Type B pancreatic cell (in vitro differentiated cells): Measurements from ENCODE around the gene SLC25A31. TPM values are rescaled to one million over a fixed set of nuclear protein-coding genes. Genes with fewer than 3 reads are reported as not detected.

Experiments used
- DNase-seq: peaks from one replicate; pipeline ENCODE4 v3.0.0; 2021; ENCODE audit warnings: mixed read lengths; ENCODE audit not compliant: unreplicated experiment; ENCODE audit errors: extremely low spot score
- H3K27ac Mint-ChIP-seq: 2 replicates; pipeline ENCODE4 v1.8.0; 2021; ENCODE audit warnings: mild to moderate bottlenecking, mixed read lengths
- H3K27me3 Mint-ChIP-seq: 2 replicates; pipeline ENCODE4 v1.8.0; 2021; ENCODE audit warnings: mixed read lengths
- H3K36me3 Mint-ChIP-seq: 2 replicates; pipeline ENCODE4 v1.8.0; 2021; ENCODE audit warnings: mixed read lengths
- H3K4me1 Mint-ChIP-seq: one replicate; pipeline ENCODE4 v1.8.0; 2021; ENCODE audit warnings: mixed read lengths; ENCODE audit not compliant: unreplicated experiment
- H3K4me3 Mint-ChIP-seq: 2 replicates; pipeline ENCODE4 v1.8.0; 2021; ENCODE audit warnings: mild to moderate bottlenecking, mixed read lengths
- H3K9me3 Mint-ChIP-seq: 2 replicates; pipeline ENCODE4 v1.8.0; 2021; ENCODE audit warnings: mixed read lengths
- total RNA-seq: library from RNA; stranded (reverse); gene quantifications from 2 replicates; pipeline ENCODE4 v1.2.1, GENCODE V29; 2021; ENCODE audit warnings: low replicate concordance
- TF ChIP-seq, protein P1 (sequence below): fragments of 200-600 bp; sonication (generic); conservative IDR thresholded peaks from 2 replicates; pipeline ENCODE4 v1.5.0; 2021; ENCODE audit warnings: antibody characterized with exemption, mild to moderate bottlenecking

Gene SLC25A31
- total RNA-seq, 1 donor from 2014 or later, result not detected

DNA sequence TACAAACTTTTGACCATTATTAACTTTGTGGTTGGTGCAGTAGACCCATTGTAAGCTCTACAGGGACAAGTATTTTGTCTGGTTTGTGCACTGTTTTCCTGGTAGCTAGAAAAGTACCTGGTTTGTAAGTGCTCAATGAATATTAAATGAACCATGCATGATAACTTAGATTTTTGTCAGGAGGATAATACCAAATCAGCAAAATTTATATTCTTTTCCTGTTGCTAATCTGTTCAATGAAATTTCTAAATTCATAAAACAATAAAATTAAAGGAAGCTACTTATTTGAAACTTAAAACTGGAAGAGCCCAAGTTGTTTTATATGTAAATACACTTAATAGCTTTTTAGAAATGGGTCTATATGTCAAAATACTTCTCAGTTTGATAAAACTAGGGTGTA lies 69.5 kb downstream of the SLC25A31 start:
- no peaks in the 10 kb centered on the region for H3K27me3 Mint-ChIP-seq
- DNase-seq, result no peak
- TF ChIP-seq, protein P1, sequence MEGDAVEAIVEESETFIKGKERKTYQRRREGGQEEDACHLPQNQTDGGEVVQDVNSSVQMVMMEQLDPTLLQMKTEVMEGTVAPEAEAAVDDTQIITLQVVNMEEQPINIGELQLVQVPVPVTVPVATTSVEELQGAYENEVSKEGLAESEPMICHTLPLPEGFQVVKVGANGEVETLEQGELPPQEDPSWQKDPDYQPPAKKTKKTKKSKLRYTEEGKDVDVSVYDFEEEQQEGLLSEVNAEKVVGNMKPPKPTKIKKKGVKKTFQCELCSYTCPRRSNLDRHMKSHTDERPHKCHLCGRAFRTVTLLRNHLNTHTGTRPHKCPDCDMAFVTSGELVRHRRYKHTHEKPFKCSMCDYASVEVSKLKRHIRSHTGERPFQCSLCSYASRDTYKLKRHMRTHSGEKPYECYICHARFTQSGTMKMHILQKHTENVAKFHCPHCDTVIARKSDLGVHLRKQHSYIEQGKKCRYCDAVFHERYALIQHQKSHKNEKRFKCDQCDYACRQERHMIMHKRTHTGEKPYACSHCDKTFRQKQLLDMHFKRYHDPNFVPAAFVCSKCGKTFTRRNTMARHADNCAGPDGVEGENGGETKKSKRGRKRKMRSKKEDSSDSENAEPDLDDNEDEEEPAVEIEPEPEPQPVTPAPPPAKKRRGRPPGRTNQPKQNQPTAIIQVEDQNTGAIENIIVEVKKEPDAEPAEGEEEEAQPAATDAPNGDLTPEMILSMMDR, result no peak
- H3K27ac Mint-ChIP-seq, result no peak overlapping the region
- no peaks in the 10 kb centered on the region for H3K4me1 Mint-ChIP-seq
- no peak overlapping the region for H3K4me3 Mint-ChIP-seq
- no peaks in the 10 kb centered on the region for H3K9me3 Mint-ChIP-seq
- H3K36me3 Mint-ChIP-seq, result no peaks in the 10 kb centered on the region

DNA sequence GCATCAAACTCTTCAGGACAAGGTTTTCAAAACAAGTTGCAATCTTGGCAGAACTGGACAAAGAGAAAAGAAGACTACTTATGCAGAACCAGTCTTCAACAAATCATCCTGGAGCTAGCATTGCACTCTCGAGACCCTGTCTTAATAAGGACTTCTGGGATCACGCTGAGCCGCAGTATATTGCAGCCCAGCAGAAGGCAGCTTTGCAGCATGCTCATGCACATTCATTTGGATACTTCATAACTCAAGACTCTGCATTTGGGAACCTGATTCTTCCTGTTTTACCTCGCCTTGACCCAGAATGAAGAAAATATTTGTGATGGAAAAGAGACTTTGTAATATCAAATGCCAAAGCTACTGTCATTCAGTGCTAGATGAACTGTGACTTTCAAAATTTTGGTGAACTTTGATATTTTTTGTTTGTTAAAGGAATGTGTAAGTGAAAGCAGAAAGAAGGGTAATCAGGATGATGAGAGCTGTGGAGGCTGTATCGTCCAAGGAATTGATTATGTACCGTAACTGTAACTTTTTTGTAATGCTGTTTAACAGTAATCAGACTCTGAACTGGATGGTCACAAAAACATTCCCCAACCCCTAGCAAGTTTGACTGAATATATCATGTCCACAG lies 79.1 kb downstream of the SLC25A31 start:
- peaks cover 4% of the 10 kb centered on the region for H3K36me3 Mint-ChIP-seq
- no peaks in the 10 kb centered on the region for H3K4me1 Mint-ChIP-seq
- H3K27ac Mint-ChIP-seq, result no peak overlapping the region
- DNase-seq, result no peak
- no peak overlapping the region for H3K4me3 Mint-ChIP-seq
- no peaks in the 10 kb centered on the region for H3K9me3 Mint-ChIP-seq
- H3K27me3 Mint-ChIP-seq, result no peaks in the 10 kb centered on the region
- TF ChIP-seq, protein P1, result no peak

DNA sequence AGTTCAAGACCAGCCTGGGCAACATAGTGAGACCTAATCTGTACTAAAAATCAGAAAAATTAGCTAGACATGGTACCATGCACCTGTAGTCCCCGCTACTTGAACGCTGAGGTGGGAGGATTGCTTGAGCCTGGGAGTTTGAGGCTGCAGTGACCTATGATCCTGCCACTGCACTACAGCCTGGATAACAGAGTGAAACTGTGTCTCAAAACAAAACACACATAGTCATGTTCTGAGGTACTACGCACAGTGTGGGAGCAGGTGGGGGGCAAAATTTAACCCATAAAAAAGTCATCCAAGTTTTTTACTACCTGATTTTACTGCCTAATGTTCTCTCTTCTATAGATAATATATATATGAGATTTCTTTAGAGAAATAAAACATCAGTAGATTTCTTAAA lies 80.4 kb downstream of the SLC25A31 start:
- H3K9me3 Mint-ChIP-seq, result no peaks in the 10 kb centered on the region
- no peaks in the 10 kb centered on the region for H3K27me3 Mint-ChIP-seq
- H3K4me3 Mint-ChIP-seq, result no peak overlapping the region
- TF ChIP-seq, protein P1, result no peak
- no peak overlapping the region for H3K27ac Mint-ChIP-seq
- DNase-seq, result no peak
- H3K4me1 Mint-ChIP-seq, result no peaks in the 10 kb centered on the region
- peaks cover 4% of the 10 kb centered on the region for H3K36me3 Mint-ChIP-seq

DNA sequence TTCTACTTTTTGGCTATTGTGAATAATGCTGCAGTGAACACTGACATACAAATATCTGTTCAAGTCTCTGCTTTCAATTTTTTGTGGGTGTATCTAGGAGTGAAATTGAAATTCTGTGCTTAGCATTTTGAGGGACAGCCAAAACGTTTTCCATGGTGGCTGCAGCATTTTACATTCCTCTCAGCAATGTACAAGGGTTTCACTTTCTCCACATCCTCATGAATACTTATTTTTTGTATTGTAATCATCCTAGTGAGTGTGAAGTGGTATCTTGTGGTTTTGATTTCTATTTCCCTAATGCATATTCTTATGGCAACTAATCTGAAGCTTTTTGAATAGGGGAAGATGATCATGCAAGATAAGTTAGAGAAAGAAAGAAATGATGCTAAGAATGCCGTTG lies 92.2 kb downstream of the SLC25A31 start:
- Mint-ChIP-seq H3K4me3 (no peak overlapping the region), H3K4me1 (no peaks in the 10 kb centered on the region)

More for the DNA sequence above, 92.2 kb downstream of the SLC25A31 start:
- Mint-ChIP-seq H3K36me3 (peaks cover 5% of the 10 kb centered on the region), H3K27me3 (no peaks in the 10 kb centered on the region), H3K9me3 (no peaks in the 10 kb centered on the region), H3K27ac (no peak overlapping the region)
- TF ChIP-seq, protein P1, result no peak
- no peak for DNase-seq

Other genes with a start within 250 kb of the SLC25A31 start
- gene INTU, start 97.4 kb upstream of the SLC25A31 start, total RNA-seq, result 11.8 and 20.7 TPM in 2 replicates
- gene HSPA4L, start 51.9 kb downstream of the SLC25A31 start, total RNA-seq, result 9.7 and 17.2 TPM in 2 replicates
- gene PLK4, start 150.5 kb downstream of the SLC25A31 start, total RNA-seq, result 14.1 and 28.3 TPM in 2 replicates
- gene MFSD8, start 234.8 kb downstream of the SLC25A31 start, total RNA-seq, result 18.4 and 23.7 TPM in 2 replicates
- gene ABHD18, start 235.0 kb downstream of the SLC25A31 start, total RNA-seq, result 10.9 and 13.1 TPM in 2 replicates